Stimulated activated CD8-positive, alpha-beta memory T cell treated with anti-CD3 and anti-CD28 coated beads, Interleukin-15, amount 100 ng/mL, for 1 hour (primary cell): ENCODE measurements around the gene ZDHHC7.
A peak's percentile ranks its signal among the peaks of the same experiment; 100 is the strongest.

ENCODE experiments used
- DNase-seq: peaks from one replicate; pipeline ENCODE4 v3.0.0-alpha.2; 2020; ENCODE audit warnings: low read depth

Gene ZDHHC7

GRCh38 chr16:84964386-84965128 is 46.8 kb downstream of the ZDHHC7 start:
- no peak for DNase-seq

GRCh38 chr16:84963066-84963465 is 48.3 kb downstream of the ZDHHC7 start:
- DNase-seq = no peak

GRCh38 chr16:84960942-84961341 is 50.4 kb downstream of the ZDHHC7 start:
- DNase-seq = no peak

GRCh38 chr16:84959784-84960417 is 51.4 kb downstream of the ZDHHC7 start:
- DNase-seq = no peak

- no peak for DNase-seq
These were observed 52.2 kb downstream of the ZDHHC7 start for GRCh38 chr16:84959045-84959576.

- no peak for DNase-seq
These were observed 53.5 kb downstream of the ZDHHC7 start for GRCh38 chr16:84957792-84958191.

GRCh38 chr16:84957192-84957591 is 54.1 kb downstream of the ZDHHC7 start:
- DNase-seq = no peak

- no peak for DNase-seq
These were observed 55.9 kb downstream of the ZDHHC7 start for GRCh38 chr16:84955427-84955826.

GRCh38 chr16:84953190-84953746 is 58.1 kb downstream of the ZDHHC7 start:
- DNase-seq = no peak

- DNase-seq = peak; percentile 46
These were observed 58.8 kb downstream of the ZDHHC7 start for GRCh38 chr16:84952335-84953189.

- DNase-seq = no peak
These were observed 60.4 kb downstream of the ZDHHC7 start for GRCh38 chr16:84950906-84951305.

GRCh38 chr16:84949772-84950436 is 61.4 kb downstream of the ZDHHC7 start:
- DNase-seq = no peak

- DNase-seq = no peak
These were observed 62.3 kb downstream of the ZDHHC7 start for GRCh38 chr16:84948851-84949610.

- no peak for DNase-seq
These were observed 63.1 kb downstream of the ZDHHC7 start for GRCh38 chr16:84947996-84948850.

- DNase-seq = no peak
These were observed 64.3 kb downstream of the ZDHHC7 start for GRCh38 chr16:84947022-84947421.

GRCh38 chr16:84943620-84944019 is 67.7 kb downstream of the ZDHHC7 start:
- DNase-seq = no peak

- no peak for DNase-seq
These were observed 68.5 kb downstream of the ZDHHC7 start for GRCh38 chr16:84942786-84943185.

GRCh38 chr16:84941921-84942320 is 69.4 kb downstream of the ZDHHC7 start:
- DNase-seq = no peak

GRCh38 chr16:84940670-84941551 is 70.4 kb downstream of the ZDHHC7 start:
- DNase-seq = no peak
